SK-N-SH (cell line): ENCODE results near the gene SEC14L1. TPM values are rescaled to one million over a fixed set of nuclear protein-coding genes. Genes with fewer than 3 reads are reported as not detected.

ENCODE experiments used
- CTCF ChIA-PET: fragments of 300-600, 350-600 bp; formaldehyde crosslinking; extraction: SDS; loops from one replicate; lab custom pipeline; 2021; lab: Yijun Ruan, JAX
- POLR2A ChIA-PET: fragments of 350-600 bp; sonication (Branson Sonifier 250); formaldehyde crosslinking; extraction: SDS; loops from one replicate; lab custom pipeline; 2020; ENCODE audit warnings: antibody characterized with exemption, inconsistent platforms; lab: Yijun Ruan, JAX
- DNase-seq: peaks from one replicate; pipeline ENCODE4 v3.0.0; 2012
- H2AFZ ChIP-seq: fragments of 200-600 bp; sonication (generic); 2 replicates; pipeline ENCODE4 v1.8.1; 2016; ENCODE audit warnings: antibody characterized with exemption, mild to moderate bottlenecking, low read depth
- H3F3A ChIP-seq: fragments of 200-600 bp; sonication (generic); replicated peaks from 2 replicates; pipeline ENCODE3; 2016; ENCODE audit warnings: antibody characterized with exemption, mild to moderate bottlenecking; ENCODE audit not compliant: insufficient read depth
- H3K27ac ChIP-seq, 2 experiments: fragments of 200-500 bp in 1 of 2; fragments of 200-600 bp in 1 of 2; sonication (Bioruptor generic) in 1 of 2; sonication (generic), shearing (Covaris generic) in 1 of 2; 2 replicates each; pipeline versions ENCODE4 v1.5.1 to v1.6.1; 2014 to 2016; ENCODE audit warnings: low read depth in 2 of 2, inconsistent platforms in 1 of 2, low read length in 1 of 2, mild to moderate bottlenecking in 1 of 2, mixed read lengths in 1 of 2
- H3K27me3 ChIP-seq: fragments of 200-600 bp; sonication (generic), shearing (Covaris generic); 2 replicates; pipeline ENCODE4 v1.6.1; 2016; ENCODE audit warnings: mixed run types; ENCODE audit not compliant: insufficient read depth
- H3K36me3 ChIP-seq, 2 experiments: fragments of 200-500 bp in 1 of 2; fragments of 200-600 bp in 1 of 2; sonication (Bioruptor generic) in 1 of 2; sonication (generic) in 1 of 2; replicated peaks in 1 of 2; 2 replicates each; pipeline versions ENCODE3 to v1.5.1; 2014 to 2016; ENCODE audit warnings: low read length in 1 of 2, mild to moderate bottlenecking in 1 of 2; ENCODE audit not compliant: insufficient read depth in 2 of 2, control insufficient read depth in 1 of 2
- H3K4me1 ChIP-seq, 2 experiments: fragments of 200-500 bp in 1 of 2; fragments of 200-600 bp in 1 of 2; sonication (Bioruptor generic) in 1 of 2; sonication (generic), shearing (Covaris generic) in 1 of 2; 2 replicates each; pipeline versions ENCODE4 v1.5.1 to v1.6.1; 2014 to 2016; ENCODE audit warnings: low read depth in 1 of 2, low read length in 1 of 2, mixed run types in 1 of 2; ENCODE audit not compliant: insufficient read depth in 2 of 2, control insufficient read depth in 1 of 2
- H3K4me2 ChIP-seq: fragments of 200-600 bp; sonication (generic), shearing (Covaris generic); 2 replicates; pipeline ENCODE4 v1.6.1; 2017; ENCODE audit warnings: mixed run types
- H3K4me3 ChIP-seq, 2 experiments: fragments of 200-500 bp in 1 of 2; fragments of 200-600 bp in 1 of 2; sonication (Bioruptor generic) in 1 of 2; sonication (generic), shearing (Covaris generic) in 1 of 2; 2 replicates each; pipeline versions ENCODE4 v1.5.1 to v1.8.1; 2014 to 2016; ENCODE audit warnings: low read depth in 2 of 2, inconsistent platforms in 1 of 2, low read length in 1 of 2, mild to moderate bottlenecking in 1 of 2, mixed read lengths in 1 of 2, moderate library complexity in 1 of 2
- H3K79me2 ChIP-seq: fragments of 200-600 bp; sonication (generic); 2 replicates; pipeline ENCODE4 v1.8.1; 2017; ENCODE audit warnings: mild to moderate bottlenecking; ENCODE audit not compliant: insufficient read depth
- H3K9ac ChIP-seq: fragments of 200-600 bp; sonication (generic); 2 replicates; pipeline ENCODE4 v1.6.1; 2017; ENCODE audit warnings: mixed run types
- H3K9me2 ChIP-seq: fragments of 200-600 bp; sonication (generic); 2 replicates; pipeline ENCODE4 v1.6.1; 2017; ENCODE audit warnings: mixed run types
- H3K9me3 ChIP-seq: fragments of 200-600 bp; sonication (generic); 2 replicates; pipeline ENCODE4 v1.6.1; 2017; ENCODE audit warnings: mixed run types, mild to moderate bottlenecking, moderate library complexity
- H4K20me1 ChIP-seq: fragments of 200-600 bp; sonication (generic); 2 replicates; pipeline ENCODE4 v1.6.1; 2017; ENCODE audit warnings: mild to moderate bottlenecking, mixed run types; ENCODE audit not compliant: insufficient read depth
- CHD2 ChIP-seq: fragments of 150-350 bp; IDR thresholded peaks from 2 replicates; pipeline ENCODE4 v1.6.1; 2018; ENCODE audit warnings: low read length; ENCODE audit not compliant: partially characterized antibody
- EP300 ChIP-seq, 2 experiments: IDR thresholded peaks; 2 replicates each; pipeline versions ENCODE4 v1.4.0 to v1.6.1; 2012; ENCODE audit warnings: borderline replicate concordance in 1 of 2, low read depth in 1 of 2, low read length in 1 of 2
- FOXJ3 ChIP-seq: sonication (generic); formaldehyde crosslinking; IDR thresholded peaks from 2 replicates; pipeline ENCODE4 v1.5.1; 2020; ENCODE audit warnings: mild to moderate bottlenecking, missing genetic modification reagents
- FOXM1 ChIP-seq: IDR thresholded peaks from 2 replicates; pipeline ENCODE4 v1.4.0; 2012; ENCODE audit warnings: low read depth, mild to moderate bottlenecking
- GABPA ChIP-seq: IDR thresholded peaks from 2 replicates; pipeline ENCODE4 v1.4.0; 2012; ENCODE audit warnings: low read depth, mild to moderate bottlenecking
- JUND ChIP-seq: IDR thresholded peaks from 2 replicates; pipeline ENCODE4 v1.4.0; 2012
- MXI1 ChIP-seq: IDR thresholded peaks from 2 replicates; pipeline ENCODE4 v1.6.1; 2012; ENCODE audit warnings: mild to moderate bottlenecking, low read depth, low read length, improper control_type of control experiment
- RCOR1 ChIP-seq: fragments of 150-350 bp; IDR thresholded peaks from 2 replicates; pipeline ENCODE4 v1.6.1; 2017; ENCODE audit warnings: antibody characterized with exemption, low read length
- RXRA ChIP-seq: IDR thresholded peaks from 2 replicates; pipeline ENCODE4 v1.4.0; 2012; ENCODE audit warnings: low read depth, mild to moderate bottlenecking, borderline replicate concordance
- SIN3A ChIP-seq: IDR thresholded peaks from 2 replicates; pipeline ENCODE4 v1.6.1; 2012; ENCODE audit warnings: low read depth, mild to moderate bottlenecking, low read length, moderate library complexity, borderline replicate concordance
- SMC3 ChIP-seq: IDR thresholded peaks from 2 replicates; pipeline ENCODE4 v1.6.1; 2012; ENCODE audit warnings: low read depth, low read length, improper control_type of control experiment
- TCF12 ChIP-seq: IDR thresholded peaks from 2 replicates; pipeline ENCODE4 v1.4.0; 2012
- WGBS: methylation state at CpG from one replicate; pipeline ENCODE4 v1.1.6; 2017; ENCODE audit warnings: low lambda C conversion rate; 5-methylcytosine and 5-hydroxymethylcytosine counted together
- polyA plus RNA-seq, 3 experiments: library from polyadenylated mRNA; depleted of rRNA; stranded (reverse); fragments of >200 nt; gene quantifications; 2 replicates each; pipeline ENCODE4 v1.2.3, GENCODE V29; 2012
- TF ChIP-seq, protein P1 (sequence below): IDR thresholded peaks from 2 replicates; pipeline ENCODE4; 2012
- TF ChIP-seq, protein P2 (sequence below): IDR thresholded peaks from 2 replicates; pipeline ENCODE4 v1.4.0; 2012; ENCODE audit warnings: low read depth
- TF ChIP-seq, protein P3 (sequence below): fragments of 150-350 bp; IDR thresholded peaks from 2 replicates; pipeline ENCODE4 v1.6.1; 2016; ENCODE audit warnings: mild to moderate bottlenecking, low read depth, low read length
- TF ChIP-seq, protein P4 (sequence below): IDR thresholded peaks from 2 replicates; pipeline ENCODE4 v1.6.1; 2012; ENCODE audit warnings: mild to moderate bottlenecking, low read depth, low read length, moderate library complexity

SEC14L1 gene
- polyA plus RNA-seq, 1 of the 3 experiments (the other 2 are of a cell fraction): 62.4 TPM

DNA sequence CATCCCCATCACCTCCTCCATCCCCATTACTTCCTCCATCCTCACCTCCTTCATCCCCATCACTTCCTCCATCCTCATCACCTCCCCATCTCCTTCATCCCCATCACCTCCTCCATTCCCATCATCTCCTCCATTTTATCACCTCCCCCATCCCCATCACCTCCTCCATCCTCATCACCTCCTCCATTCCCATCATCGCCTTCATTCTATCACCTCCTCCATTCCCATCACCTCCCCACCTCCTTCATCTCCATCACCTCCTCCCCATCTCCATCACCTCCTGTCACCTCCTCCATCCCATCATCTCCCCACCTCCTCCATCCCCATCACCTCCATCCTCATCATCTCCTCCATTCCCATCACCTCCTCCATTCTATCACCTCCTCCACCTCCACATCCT, 116.4 kb downstream of the SEC14L1 start (continued):
- TF ChIP-seq, protein P1, sequence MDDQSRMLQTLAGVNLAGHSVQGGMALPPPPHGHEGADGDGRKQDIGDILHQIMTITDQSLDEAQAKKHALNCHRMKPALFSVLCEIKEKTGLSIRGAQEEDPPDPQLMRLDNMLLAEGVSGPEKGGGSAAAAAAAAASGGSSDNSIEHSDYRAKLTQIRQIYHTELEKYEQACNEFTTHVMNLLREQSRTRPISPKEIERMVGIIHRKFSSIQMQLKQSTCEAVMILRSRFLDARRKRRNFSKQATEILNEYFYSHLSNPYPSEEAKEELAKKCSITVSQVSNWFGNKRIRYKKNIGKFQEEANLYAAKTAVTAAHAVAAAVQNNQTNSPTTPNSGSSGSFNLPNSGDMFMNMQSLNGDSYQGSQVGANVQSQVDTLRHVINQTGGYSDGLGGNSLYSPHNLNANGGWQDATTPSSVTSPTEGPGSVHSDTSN: no peak
- TF ChIP-seq, all 33 proteins: peak for 0

DNA sequence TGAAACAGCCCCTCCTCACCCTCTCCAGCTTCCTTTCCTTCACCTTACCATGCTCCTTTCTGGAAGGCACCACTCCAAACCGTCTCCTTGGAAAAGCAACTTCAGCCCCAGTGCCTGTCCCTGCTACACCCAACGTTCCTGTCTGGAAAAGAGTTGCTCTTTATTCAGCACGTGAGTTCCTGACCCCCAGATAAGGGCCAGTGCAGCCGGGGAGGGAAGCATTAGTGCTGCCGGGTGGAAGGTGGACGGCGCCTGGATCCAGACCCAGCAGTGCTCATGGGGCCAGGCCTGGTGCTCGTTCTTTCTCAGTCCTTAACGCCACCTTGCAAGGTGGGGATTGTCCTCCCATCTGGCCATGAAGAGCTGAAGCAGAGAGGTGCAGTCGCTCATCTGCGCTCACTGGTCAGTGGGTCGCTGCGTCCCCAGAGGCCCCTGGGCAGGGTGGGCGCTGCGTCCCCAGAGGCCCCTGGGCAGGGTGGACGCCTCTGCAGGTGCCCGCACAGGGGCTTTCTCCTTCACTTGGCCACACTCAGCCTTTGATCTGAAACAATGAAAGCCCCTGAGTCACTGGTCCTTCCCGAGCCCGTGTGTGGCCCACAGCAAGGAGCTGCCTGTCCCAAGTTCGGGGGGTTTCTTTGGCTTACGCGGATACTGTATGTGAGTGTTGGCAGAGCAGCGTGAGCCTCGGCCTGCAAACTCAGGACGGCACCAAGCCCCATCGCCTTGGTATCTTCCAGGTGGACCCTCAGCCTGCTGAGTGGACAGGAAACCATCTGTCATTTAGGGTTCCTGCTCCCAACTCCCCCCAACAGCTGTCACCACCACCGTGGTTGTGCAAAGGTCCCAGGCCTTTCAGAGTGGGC, 117.1 kb downstream of the SEC14L1 start:
- WGBS: 91% methylated on average over 26 of the region's 27 CpGs
- CTCF ChIA-PET: interaction anchor here (4.0 kb wide), 1 partner anchor 10 kb away, joined by 33 read pairs; no protein-coding TSS in a partner anchor
- no peak for DNase-seq
- TF ChIP-seq, protein P2, sequence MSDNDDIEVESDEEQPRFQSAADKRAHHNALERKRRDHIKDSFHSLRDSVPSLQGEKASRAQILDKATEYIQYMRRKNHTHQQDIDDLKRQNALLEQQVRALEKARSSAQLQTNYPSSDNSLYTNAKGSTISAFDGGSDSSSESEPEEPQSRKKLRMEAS: no peak
- TF ChIP-seq, all 33 proteins: peak for 0
- Histone ChIP-seq H3K79me2 (no peaks in the 10 kb centered on the region), H3K9me2 (no peaks in the 10 kb centered on the region), H3K9ac (no peak overlapping the region), H3K4me1 (peaks cover 11 to 23% of the 10 kb centered on the region in 2 experiments; a peak in 3 of 4 replicates), H3K27ac (no peak overlapping the region), H3K27me3 (no peaks in the 10 kb centered on the region), H2AFZ (no peak overlapping the region), H3K9me3 (no peaks in the 10 kb centered on the region), H3K36me3 (no peaks in the 10 kb centered on the region), H3K4me2 (no peak overlapping the region), H3K4me3 (no peak overlapping the region), H3F3A (peaks cover 8% of the 10 kb centered on the region), H4K20me1 (no peaks in the 10 kb centered on the region)
- POLR2A ChIA-PET: no interaction called here

DNA sequence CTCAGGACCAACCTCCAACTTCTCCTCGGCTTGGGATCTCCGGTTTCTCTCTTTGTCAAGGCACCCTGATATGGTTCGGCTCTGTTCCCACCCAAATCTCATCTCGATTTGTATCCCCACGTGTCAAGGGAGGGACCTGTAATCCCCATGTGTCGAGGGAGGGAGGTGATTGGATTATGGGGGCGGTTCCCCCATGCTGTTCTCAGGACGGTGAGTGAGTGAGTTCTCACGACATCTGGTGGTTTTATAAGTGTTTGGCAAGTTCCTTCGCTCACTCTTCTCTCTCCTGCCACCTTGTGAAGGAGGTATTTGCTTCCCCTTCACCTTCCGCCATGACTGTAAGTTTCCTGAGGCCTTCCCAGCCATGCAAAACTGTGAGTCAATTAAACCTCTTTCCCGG, 117.9 kb downstream of the SEC14L1 start:
- TF ChIP-seq GABPA (no peak), FOXJ3 (CRISPR knock-in tag) (no peak), TCF12 (no peak), SIN3A (no peak), CHD2 (no peak), SMC3 (no peak), MXI1 (no peak), EP300 (IDR thresholded peaks at IDR 0.05; ENCODE audit: borderline replicate concordance in 1 of 2, low read depth in 1 of 2, low read length in 1 of 2) (no peak), RCOR1 (no peak), FOXM1 (no peak), JUND (no peak), RXRA (no peak)
- TF ChIP-seq, protein P3, sequence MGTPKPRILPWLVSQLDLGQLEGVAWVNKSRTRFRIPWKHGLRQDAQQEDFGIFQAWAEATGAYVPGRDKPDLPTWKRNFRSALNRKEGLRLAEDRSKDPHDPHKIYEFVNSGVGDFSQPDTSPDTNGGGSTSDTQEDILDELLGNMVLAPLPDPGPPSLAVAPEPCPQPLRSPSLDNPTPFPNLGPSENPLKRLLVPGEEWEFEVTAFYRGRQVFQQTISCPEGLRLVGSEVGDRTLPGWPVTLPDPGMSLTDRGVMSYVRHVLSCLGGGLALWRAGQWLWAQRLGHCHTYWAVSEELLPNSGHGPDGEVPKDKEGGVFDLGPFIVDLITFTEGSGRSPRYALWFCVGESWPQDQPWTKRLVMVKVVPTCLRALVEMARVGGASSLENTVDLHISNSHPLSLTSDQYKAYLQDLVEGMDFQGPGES: no peak
- TF ChIP-seq, protein P4, sequence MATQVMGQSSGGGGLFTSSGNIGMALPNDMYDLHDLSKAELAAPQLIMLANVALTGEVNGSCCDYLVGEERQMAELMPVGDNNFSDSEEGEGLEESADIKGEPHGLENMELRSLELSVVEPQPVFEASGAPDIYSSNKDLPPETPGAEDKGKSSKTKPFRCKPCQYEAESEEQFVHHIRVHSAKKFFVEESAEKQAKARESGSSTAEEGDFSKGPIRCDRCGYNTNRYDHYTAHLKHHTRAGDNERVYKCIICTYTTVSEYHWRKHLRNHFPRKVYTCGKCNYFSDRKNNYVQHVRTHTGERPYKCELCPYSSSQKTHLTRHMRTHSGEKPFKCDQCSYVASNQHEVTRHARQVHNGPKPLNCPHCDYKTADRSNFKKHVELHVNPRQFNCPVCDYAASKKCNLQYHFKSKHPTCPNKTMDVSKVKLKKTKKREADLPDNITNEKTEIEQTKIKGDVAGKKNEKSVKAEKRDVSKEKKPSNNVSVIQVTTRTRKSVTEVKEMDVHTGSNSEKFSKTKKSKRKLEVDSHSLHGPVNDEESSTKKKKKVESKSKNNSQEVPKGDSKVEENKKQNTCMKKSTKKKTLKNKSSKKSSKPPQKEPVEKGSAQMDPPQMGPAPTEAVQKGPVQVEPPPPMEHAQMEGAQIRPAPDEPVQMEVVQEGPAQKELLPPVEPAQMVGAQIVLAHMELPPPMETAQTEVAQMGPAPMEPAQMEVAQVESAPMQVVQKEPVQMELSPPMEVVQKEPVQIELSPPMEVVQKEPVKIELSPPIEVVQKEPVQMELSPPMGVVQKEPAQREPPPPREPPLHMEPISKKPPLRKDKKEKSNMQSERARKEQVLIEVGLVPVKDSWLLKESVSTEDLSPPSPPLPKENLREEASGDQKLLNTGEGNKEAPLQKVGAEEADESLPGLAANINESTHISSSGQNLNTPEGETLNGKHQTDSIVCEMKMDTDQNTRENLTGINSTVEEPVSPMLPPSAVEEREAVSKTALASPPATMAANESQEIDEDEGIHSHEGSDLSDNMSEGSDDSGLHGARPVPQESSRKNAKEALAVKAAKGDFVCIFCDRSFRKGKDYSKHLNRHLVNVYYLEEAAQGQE: no peak
- TF ChIP-seq, protein P2: no peak
- peaks cover 11 to 23% of the 10 kb centered on the region in 2 experiments; a peak in 3 of 4 replicates for H3K4me1 ChIP-seq
- no peaks in the 10 kb centered on the region for H3K36me3 ChIP-seq
- 93% methylated on average over 12 of the region's 12 CpGs for WGBS
- H3K4me2 ChIP-seq: no peak overlapping the region
- peaks cover 8% of the 10 kb centered on the region for H3F3A ChIP-seq
- H4K20me1 ChIP-seq: no peaks in the 10 kb centered on the region
- H3K9me2 ChIP-seq: no peaks in the 10 kb centered on the region
- ChIA-PET POLR2A (no interaction called here), CTCF (interaction anchor here (4.0 to 5.4 kb wide), 2 partner anchors 11 kb away, joined by 33 to 35 read pairs; no protein-coding TSS in a partner anchor)
- H3K9ac ChIP-seq: no peak overlapping the region
- H2AFZ ChIP-seq: no peak overlapping the region
- DNase-seq: no peak
- H3K27me3 ChIP-seq: no peaks in the 10 kb centered on the region
- no peak overlapping the region for H3K27ac ChIP-seq
- no peaks in the 10 kb centered on the region for H3K79me2 ChIP-seq
- no peaks in the 10 kb centered on the region for H3K9me3 ChIP-seq
- H3K4me3 ChIP-seq: no peak overlapping the region
